Inflammatory macrophage (primary cell): ENCODE results near the gene TBC1D10A.
A peak's percentile ranks its signal among the peaks of the same experiment; 100 is the strongest.

Source experiments
- DNase-seq, 2 donors: peaks; one replicate each; pipeline ENCODE4 v3.0.0-alpha.2; 2020 to 2022

TBC1D10A gene

GRCh38 chr22:30285846-30286200 lies 40.9 kb downstream of the TBC1D10A start:
- no peak for DNase-seq

GRCh38 chr22:30285176-30285845 lies 41.4 kb downstream of the TBC1D10A start:
- no peak for DNase-seq

GRCh38 chr22:30284666-30285065 lies 42.1 kb downstream of the TBC1D10A start:
- DNase-seq: no peak

- no peak for DNase-seq
Measured at GRCh38 chr22:30284172-30284571, 42.6 kb downstream of the TBC1D10A start.

- no peak for DNase-seq
Measured at GRCh38 chr22:30283342-30283741, 43.4 kb downstream of the TBC1D10A start.

- DNase-seq: peak; percentile 55 to 67
Measured at GRCh38 chr22:30282616-30283046, 44.1 kb downstream of the TBC1D10A start.

- no peak for DNase-seq
Measured at GRCh38 chr22:30280505-30280904, 46.2 kb downstream of the TBC1D10A start.

GRCh38 chr22:30279932-30280331 lies 46.8 kb downstream of the TBC1D10A start:
- DNase-seq: no peak

GRCh38 chr22:30279046-30279788 lies 47.5 kb downstream of the TBC1D10A start:
- DNase-seq: peak; percentile 93 to 97

GRCh38 chr22:30277547-30278344 lies 49.0 kb downstream of the TBC1D10A start:
- peak; percentile 50 to 57 for DNase-seq

GRCh38 chr22:30276039-30276438 lies 50.7 kb downstream of the TBC1D10A start:
- no peak for DNase-seq

- no peak for DNase-seq
Measured at GRCh38 chr22:30275625-30276024, 51.1 kb downstream of the TBC1D10A start.

GRCh38 chr22:30274437-30274812 lies 52.3 kb downstream of the TBC1D10A start:
- no peak for DNase-seq

- no peak for DNase-seq
Measured at GRCh38 chr22:30273711-30274436, 52.9 kb downstream of the TBC1D10A start.

- peak; percentile 30 to 38 for DNase-seq
Measured at GRCh38 chr22:30272781-30273601, 53.8 kb downstream of the TBC1D10A start.

GRCh38 chr22:30270832-30271231 lies 55.9 kb downstream of the TBC1D10A start:
- DNase-seq: peak; percentile 98

- no peak for DNase-seq
Measured at GRCh38 chr22:30268331-30268730, 58.4 kb downstream of the TBC1D10A start.

- DNase-seq: peak; percentile 55 to 57
Measured at GRCh38 chr22:30267382-30268302, 59.1 kb downstream of the TBC1D10A start.

- peak; percentile 80 to 88 for DNase-seq
Measured at GRCh38 chr22:30266445-30267381, 60.0 kb downstream of the TBC1D10A start, which contains the start of gene OSM. Gene OSM, minus strand, starts transcription at chr22:30266851. Its CDS starts 52 bp downstream, at chr22:30266799.
